Activated CD4-positive, alpha-beta T cell treated with anti-CD3 and anti-CD28 coated beads, Interleukin-2, amount 10 ng/mL, durations not matched to agents 7 days and 5 days (primary cell): ENCODE data around the gene RNF38. TPM values are rescaled to one million over a fixed set of nuclear protein-coding genes. Genes with fewer than 3 reads are reported as not detected.

Experiments
- CTCF ChIA-PET: fragments of 350-600 bp; sonication (Branson Sonifier 250); formaldehyde crosslinking; loops from one replicate; lab custom pipeline; 2021; ENCODE audit warnings: antibody characterized with exemption; lab: Charles Lee
- POLR2A ChIA-PET: fragments of 350-600 bp; sonication (Branson Sonifier 250); formaldehyde crosslinking; loops from one replicate; lab custom pipeline; 2021; ENCODE audit warnings: antibody characterized with exemption; lab: Charles Lee
- DNase-seq: peaks from one replicate; pipeline ENCODE4 v3.0.0-alpha.2; 2020
- H3K27ac Mint-ChIP-seq: one replicate; pipeline ENCODE4 v1.8.0; 2021; ENCODE audit warnings: mild to moderate bottlenecking, moderate library complexity, mixed read lengths
- H3K27me3 Mint-ChIP-seq: one replicate; pipeline ENCODE4 v1.8.0; 2021; ENCODE audit warnings: mixed read lengths
- H3K36me3 Mint-ChIP-seq: one replicate; pipeline ENCODE4 v1.8.0; 2021; ENCODE audit warnings: low read depth, mixed read lengths
- H3K4me1 Mint-ChIP-seq: one replicate; pipeline ENCODE4 v1.8.0; 2021; ENCODE audit warnings: mixed read lengths
- H3K4me3 Mint-ChIP-seq: one replicate; pipeline ENCODE4 v1.8.0; 2021; ENCODE audit warnings: mild to moderate bottlenecking, moderate library complexity, mixed read lengths
- H3K9me3 Mint-ChIP-seq: one replicate; pipeline ENCODE4 v1.8.0; 2021; ENCODE audit warnings: mixed read lengths
- total RNA-seq, 2 experiments: library from RNA; stranded (reverse); gene quantifications; one replicate each; pipeline ENCODE4 v1.2.3, GENCODE V29; 2021

RNF38 gene
- total RNA-seq, 2 experiments from 2014 or later = 37.6 to 45.1 TPM

- CTCF ChIA-PET = no interaction called here
- Mint-ChIP-seq H3K27me3 (no peaks in the 10 kb centered on the region), H3K36me3 (peaks cover 31% of the 10 kb centered on the region), H3K27ac (no peak overlapping the region), H3K4me1 (peaks cover 11% of the 10 kb centered on the region), H3K9me3 (no peaks in the 10 kb centered on the region), H3K4me3 (no peak overlapping the region)
- POLR2A ChIA-PET = no interaction called here
- no peak for DNase-seq
These were observed 42.4 kb downstream of the RNF38 start for GRCh38 chr9:36357639-36358038.

- no peaks in the 10 kb centered on the region for H3K9me3 Mint-ChIP-seq
- POLR2A ChIA-PET = no interaction called here
- H3K36me3 Mint-ChIP-seq = peaks cover 54% of the 10 kb centered on the region
- peaks cover 19% of the 10 kb centered on the region for H3K4me1 Mint-ChIP-seq
- CTCF ChIA-PET = no interaction called here
- DNase-seq = no peak
- H3K27me3 Mint-ChIP-seq = no peaks in the 10 kb centered on the region
- H3K27ac Mint-ChIP-seq = no peak overlapping the region
- H3K4me3 Mint-ChIP-seq = no peak overlapping the region
These were observed 53.5 kb downstream of the RNF38 start for GRCh38 chr9:36346569-36346968.

- Mint-ChIP-seq H3K36me3 (peaks cover 53% of the 10 kb centered on the region), H3K4me1 (peaks cover 17% of the 10 kb centered on the region), H3K9me3 (no peaks in the 10 kb centered on the region), H3K27me3 (no peaks in the 10 kb centered on the region), H3K27ac (no peak overlapping the region), H3K4me3 (no peak overlapping the region)
- DNase-seq = no peak
- POLR2A ChIA-PET = no interaction called here
- CTCF ChIA-PET = interaction anchor here (0.5 to 0.6 kb wide), 2 partner anchors 41 to 73 kb away, joined by 3 read pairs; no protein-coding TSS in a partner anchor
These were observed 54.8 kb downstream of the RNF38 start for GRCh38 chr9:36345103-36345846.

GRCh38 chr9:36341936-36342577, 58.0 kb downstream of the RNF38 start:
- DNase-seq = no peak
- Mint-ChIP-seq H3K4me1 (peaks cover 17% of the 10 kb centered on the region), H3K27ac (peak overlapping the region; percentile 72), H3K4me3 (no peak overlapping the region), H3K36me3 (peaks cover 51% of the 10 kb centered on the region), H3K9me3 (no peaks in the 10 kb centered on the region), H3K27me3 (no peaks in the 10 kb centered on the region)
- ChIA-PET CTCF (interaction anchor here (0.9 to 1.0 kb wide), 2 partner anchors 37 to 94 kb away, joined by 3 to 4 read pairs; no protein-coding TSS in a partner anchor), POLR2A (no interaction called here)

- Mint-ChIP-seq H3K4me3 (no peak overlapping the region), H3K4me1 (peaks cover 9% of the 10 kb centered on the region), H3K27ac (peak overlapping the region; percentile 68), H3K36me3 (peaks cover 44% of the 10 kb centered on the region), H3K9me3 (no peaks in the 10 kb centered on the region), H3K27me3 (no peaks in the 10 kb centered on the region)
- ChIA-PET CTCF (interaction anchor here (0.5 to 2.3 kb wide), 4 partner anchors 9 to 136 kb away, joined by 3 to 8 read pairs (median 3); no protein-coding TSS in a partner anchor), POLR2A (interaction anchor here (0.6 kb wide), 1 partner anchor 1474 kb away, joined by 3 read pairs; no protein-coding TSS in a partner anchor)
- no peak for DNase-seq
These were observed 62.2 kb downstream of the RNF38 start for GRCh38 chr9:36337865-36338264.

GRCh38 chr9:36337002-36337401, 63.1 kb downstream of the RNF38 start:
- H3K4me3 Mint-ChIP-seq = no peak overlapping the region
- H3K4me1 Mint-ChIP-seq = peaks cover 3% of the 10 kb centered on the region
- ChIA-PET CTCF (interaction anchor here (0.5 to 1.3 kb wide), 3 partner anchors 8 to 178 kb away, joined by 3 read pairs; no protein-coding TSS in a partner anchor), POLR2A (no interaction called here)
- H3K36me3 Mint-ChIP-seq = peaks cover 40% of the 10 kb centered on the region
- no peaks in the 10 kb centered on the region for H3K9me3 Mint-ChIP-seq
- H3K27me3 Mint-ChIP-seq = no peaks in the 10 kb centered on the region
- no peak for DNase-seq
- H3K27ac Mint-ChIP-seq = no peak overlapping the region

GRCh38 chr9:36336131-36336907, 63.8 kb downstream of the RNF38 start:
- Mint-ChIP-seq H3K36me3 (peaks cover 37% of the 10 kb centered on the region), H3K4me1 (no peaks in the 10 kb centered on the region), H3K9me3 (no peaks in the 10 kb centered on the region), H3K4me3 (no peak overlapping the region), H3K27me3 (no peaks in the 10 kb centered on the region), H3K27ac (no peak overlapping the region)
- POLR2A ChIA-PET = no interaction called here
- DNase-seq = no peak
- CTCF ChIA-PET = interaction anchor here (0.5 to 1.3 kb wide), 3 partner anchors 8 to 99 kb away, joined by 3 to 4 read pairs (median 3); no protein-coding TSS in a partner anchor

GRCh38 chr9:36332006-36332405, 68.1 kb downstream of the RNF38 start:
- ChIA-PET POLR2A (no interaction called here), CTCF (interaction anchor here (0.6 to 2.7 kb wide), 2 partner anchors 43 to 141 kb away, joined by 5 to 9 read pairs; partner anchors contain the start of gene CLTA)
- no peaks in the 10 kb centered on the region for H3K27me3 Mint-ChIP-seq
- H3K9me3 Mint-ChIP-seq = no peaks in the 10 kb centered on the region
- H3K4me3 Mint-ChIP-seq = no peak overlapping the region
- peaks cover 7% of the 10 kb centered on the region for H3K36me3 Mint-ChIP-seq
- H3K27ac Mint-ChIP-seq = no peak overlapping the region
- peaks cover 4% of the 10 kb centered on the region for H3K4me1 Mint-ChIP-seq
- DNase-seq = no peak

- peaks cover 4% of the 10 kb centered on the region for H3K4me1 Mint-ChIP-seq
- no peaks in the 10 kb centered on the region for H3K9me3 Mint-ChIP-seq
- H3K36me3 Mint-ChIP-seq = no peaks in the 10 kb centered on the region
- H3K27me3 Mint-ChIP-seq = no peaks in the 10 kb centered on the region
- CTCF ChIA-PET = interaction anchor here (0.6 to 2.0 kb wide), 12 partner anchors 8 to 115 kb away, joined by 3 to 8 read pairs (median 4); no protein-coding TSS in a partner anchor
- H3K27ac Mint-ChIP-seq = no peak overlapping the region
- DNase-seq = peak; percentile 79
- H3K4me3 Mint-ChIP-seq = no peak overlapping the region
- POLR2A ChIA-PET = interaction anchor here (0.6 kb wide), 1 partner anchor 97 kb away, joined by 4 read pairs; no protein-coding TSS in a partner anchor
These were observed 71.2 kb downstream of the RNF38 start for GRCh38 chr9:36328798-36329411.

GRCh38 chr9:36325081-36325828, 74.8 kb downstream of the RNF38 start:
- H3K27me3 Mint-ChIP-seq = no peaks in the 10 kb centered on the region
- peaks cover 3% of the 10 kb centered on the region for H3K9me3 Mint-ChIP-seq
- ChIA-PET POLR2A (interaction anchor here (0.7 kb wide), 1 partner anchor 135 kb away, joined by 4 read pairs; no protein-coding TSS in a partner anchor), CTCF (interaction anchor here (0.6 to 1.6 kb wide), 3 partner anchors 70 to 229 kb away, joined by 3 to 5 read pairs (median 5); partner anchors contain the start of gene CLTA)
- no peak for DNase-seq
- H3K4me3 Mint-ChIP-seq = no peak overlapping the region
- H3K27ac Mint-ChIP-seq = no peak overlapping the region
- H3K4me1 Mint-ChIP-seq = peaks cover 4% of the 10 kb centered on the region
- H3K36me3 Mint-ChIP-seq = no peaks in the 10 kb centered on the region

GRCh38 chr9:36323926-36324325, 76.1 kb downstream of the RNF38 start:
- H3K36me3 Mint-ChIP-seq = no peaks in the 10 kb centered on the region
- H3K4me3 Mint-ChIP-seq = no peak overlapping the region
- peaks cover 4% of the 10 kb centered on the region for H3K4me1 Mint-ChIP-seq
- H3K27me3 Mint-ChIP-seq = no peaks in the 10 kb centered on the region
- no peak overlapping the region for H3K27ac Mint-ChIP-seq
- peaks cover 3% of the 10 kb centered on the region for H3K9me3 Mint-ChIP-seq
- ChIA-PET CTCF (no interaction called here), POLR2A (no interaction called here)
- DNase-seq = no peak
